ENCODE results near the gene HIP1R. TPM values are rescaled to one million over a fixed set of nuclear protein-coding genes. Genes with fewer than 3 reads are reported as not detected.

Gene HIP1R
- total and polyA plus RNA-seq, 2 experiments from 2014 or later, result 8.0 to 22.1 TPM

- Histone ChIP-seq H3F3A (replicated peaks; ENCODE audit: low read depth) (no peaks in the 10 kb centered on the region), H2AFZ (no peak overlapping the region), H4K20me1 (replicated peaks; ENCODE audit: insufficient read depth) (no peaks in the 10 kb centered on the region), H3K36me3 (ENCODE audit: insufficient read depth) (no peaks in the 10 kb centered on the region), H3K4me3 (no peak overlapping the region), H3K4me2 (no peak overlapping the region), H3K79me2 (replicated peaks; ENCODE audit: insufficient read depth) (no peaks in the 10 kb centered on the region), H3K4me1 (ENCODE audit: insufficient read depth) (no peaks in the 10 kb centered on the region), H3K27ac (ENCODE audit: low read depth) (no peak overlapping the region), H3K9me2 (ENCODE audit: insufficient read depth) (no peaks in the 10 kb centered on the region), H3K27me3 (ENCODE audit: insufficient read depth) (no peaks in the 10 kb centered on the region)
- H3K27me3 Mint-ChIP-seq (ENCODE audit: insufficient read depth, low read depth, poor library complexity), result peaks cover 3% of the 10 kb centered on the region
- H3K9me3 Mint-ChIP-seq, result no peaks in the 10 kb centered on the region
- no peaks in the 10 kb centered on the region for H3K36me3 Mint-ChIP-seq (ENCODE audit: low read depth)
- no peaks in the 10 kb centered on the region for H3K4me1 Mint-ChIP-seq
- DNase-seq (ENCODE audit: low spot score) (no peak), ATAC-seq (no peak)
- no peak for TF ChIP-seq STAT1 (IDR thresholded peaks at IDR 0.05; ENCODE audit: unreplicated experiment)
- no peak for TF ChIP-seq REST (IDR thresholded peaks at IDR 0.05; ENCODE audit: unreplicated experiment)
- no peak for TF ChIP-seq POLR2AphosphoS5 (IDR thresholded peaks at IDR 0.05; ENCODE audit: low read depth)
- no peak for TF ChIP-seq CREB1 (CRISPR knock-in tag; IDR thresholded peaks at IDR 0.05; ENCODE audit: low read depth)
- no peak for TF ChIP-seq ETS1 (IDR thresholded peaks at IDR 0.05)
- TF ChIP-seq ZNF114 (CRISPR knock-in tag; IDR thresholded peaks at IDR 0.05), result no peak
- no peak overlapping the region for H3K27ac Mint-ChIP-seq
- no peak overlapping the region for H3K4me3 Mint-ChIP-seq
These were observed 27.6 kb upstream of the HIP1R start for GRCh38 chr12:122807651-122808050.

GRCh38 chr12:122811777-122812176 is 23.5 kb upstream of the HIP1R start:
- DNase-seq (ENCODE audit: low spot score) (no peak), ATAC-seq (no peak)
- Histone ChIP-seq H3K4me2 (no peak overlapping the region), H3K36me3 (ENCODE audit: insufficient read depth) (no peaks in the 10 kb centered on the region), H4K20me1 (replicated peaks; ENCODE audit: insufficient read depth) (no peaks in the 10 kb centered on the region), H3K27me3 (ENCODE audit: insufficient read depth) (no peaks in the 10 kb centered on the region), H3K4me1 (ENCODE audit: insufficient read depth) (no peaks in the 10 kb centered on the region), H3F3A (replicated peaks; ENCODE audit: low read depth) (no peaks in the 10 kb centered on the region), H2AFZ (no peak overlapping the region), H3K27ac (ENCODE audit: low read depth) (no peak overlapping the region), H3K9me2 (ENCODE audit: insufficient read depth) (no peaks in the 10 kb centered on the region), H3K79me2 (replicated peaks; ENCODE audit: insufficient read depth) (no peaks in the 10 kb centered on the region), H3K4me3 (no peak overlapping the region)
- Mint-ChIP-seq H3K36me3 (ENCODE audit: low read depth) (no peaks in the 10 kb centered on the region), H3K4me3 (no peak overlapping the region), H3K27ac (no peak overlapping the region), H3K27me3 (ENCODE audit: insufficient read depth, low read depth, poor library complexity) (peaks cover 3% of the 10 kb centered on the region), H3K4me1 (no peaks in the 10 kb centered on the region), H3K9me3 (no peaks in the 10 kb centered on the region)
- TF ChIP-seq NANOG (IDR thresholded peaks at IDR 0.05; ENCODE audit: borderline replicate concordance) (no peak), EZH2 (IDR thresholded peaks at IDR 0.05; ENCODE audit: low read depth, unreplicated experiment) (no peak), CREB1 (CRISPR knock-in tag; IDR thresholded peaks at IDR 0.05; ENCODE audit: low read depth) (no peak), ZNF462 (CRISPR knock-in tag; IDR thresholded peaks at IDR 0.05) (no peak), EZH2phosphoT487 (IDR thresholded peaks at IDR 0.05; ENCODE audit: unreplicated experiment) (no peak), ZNF331 (CRISPR knock-in tag; IDR thresholded peaks at IDR 0.05; ENCODE audit: low read depth) (no peak), JUNB (IDR thresholded peaks at IDR 0.05; ENCODE audit: unreplicated experiment) (no peak)

Measured in GM23338 (cell line).